Measurements from ENCODE around the gene FUZ. TPM values are rescaled to one million over a fixed set of nuclear protein-coding genes. Genes with fewer than 3 reads are reported as not detected.

The FUZ gene
- total and polyA plus RNA-seq, 2 experiments from 2014 or later: 19.5 to 20.4 TPM

GRCh38 chr19:49791776-49792445, 21.2 kb downstream of the FUZ start:
- Histone ChIP-seq H3K4me1 (ENCODE audit: insufficient read depth) (no peaks in the 10 kb centered on the region), H3K9me2 (replicated peaks; ENCODE audit: insufficient read depth) (no peaks in the 10 kb centered on the region), H2AFZ (no peak overlapping the region), H3K9me3 (ENCODE audit: low read depth) (no peaks in the 10 kb centered on the region), H3K4me3 (no peak overlapping the region), H3K79me2 (peaks cover 5% of the 10 kb centered on the region), H3K27me3 (no peaks in the 10 kb centered on the region), H4K20me1 (ENCODE audit: insufficient read depth, poor library complexity, severe bottlenecking) (no peaks in the 10 kb centered on the region), H3K36me3 (replicated peaks; ENCODE audit: insufficient read depth, low read depth) (no peaks in the 10 kb centered on the region), H3K4me2 (no peak overlapping the region), H3K27ac (no peak overlapping the region)
- no peak for TF ChIP-seq CTCF (IDR thresholded peaks at IDR 0.05; ENCODE audit: poor library complexity)
- no peak for TF ChIP-seq EZH2 (IDR thresholded peaks at IDR 0.05; ENCODE audit: borderline replicate concordance)
- no peak for TF ChIP-seq EZH2phosphoT487 (IDR thresholded peaks at IDR 0.05; ENCODE audit: low read depth, severe bottlenecking, unreplicated experiment)
- WGBS (ENCODE audit: low lambda C conversion rate, missing lambda C conversion rate): 94% methylated on average over 8 of the region's 26 CpGs
- no peak for DNase-seq (ENCODE audit: low spot score)

GRCh38 chr19:49790866-49791265, 22.2 kb downstream of the FUZ start:
- DNase-seq (ENCODE audit: low spot score): no peak
- H3K27ac ChIP-seq: no peak overlapping the region

GRCh38 chr19:49788857-49789256, 24.2 kb downstream of the FUZ start:
- no peaks in the 10 kb centered on the region for H4K20me1 ChIP-seq (ENCODE audit: insufficient read depth, poor library complexity, severe bottlenecking)
- 93% methylated on average over 10 of the region's 10 CpGs for WGBS (ENCODE audit: low lambda C conversion rate, missing lambda C conversion rate)
- H3K36me3 ChIP-seq (replicated peaks; ENCODE audit: insufficient read depth, low read depth): no peaks in the 10 kb centered on the region
- no peak overlapping the region for H3K4me3 ChIP-seq
- no peak for DNase-seq (ENCODE audit: low spot score)
- TF ChIP-seq CTCF (IDR thresholded peaks at IDR 0.05; ENCODE audit: poor library complexity): no peak
- TF ChIP-seq EZH2phosphoT487 (IDR thresholded peaks at IDR 0.05; ENCODE audit: low read depth, severe bottlenecking, unreplicated experiment): no peak
- no peak for TF ChIP-seq EZH2 (IDR thresholded peaks at IDR 0.05; ENCODE audit: borderline replicate concordance)
- no peaks in the 10 kb centered on the region for H3K9me3 ChIP-seq (ENCODE audit: low read depth)
- H2AFZ ChIP-seq: no peak overlapping the region
- H3K4me2 ChIP-seq: no peak overlapping the region
- no peak overlapping the region for H3K27ac ChIP-seq
- no peaks in the 10 kb centered on the region for H3K27me3 ChIP-seq
- peaks cover 5% of the 10 kb centered on the region for H3K79me2 ChIP-seq
- no peaks in the 10 kb centered on the region for H3K9me2 ChIP-seq (replicated peaks; ENCODE audit: insufficient read depth)
- no peaks in the 10 kb centered on the region for H3K4me1 ChIP-seq (ENCODE audit: insufficient read depth)

More at GRCh38 chr19:49790866-49791265, 22.2 kb downstream of the FUZ start:
- Histone ChIP-seq H3K79me2 (peaks cover 5% of the 10 kb centered on the region), H3K4me2 (no peak overlapping the region), H3K4me3 (no peak overlapping the region), H3K27me3 (no peaks in the 10 kb centered on the region), H4K20me1 (ENCODE audit: insufficient read depth, poor library complexity, severe bottlenecking) (no peaks in the 10 kb centered on the region), H3K9me3 (ENCODE audit: low read depth) (no peaks in the 10 kb centered on the region), H3K36me3 (replicated peaks; ENCODE audit: insufficient read depth, low read depth) (no peaks in the 10 kb centered on the region), H2AFZ (no peak overlapping the region), H3K4me1 (ENCODE audit: insufficient read depth) (no peaks in the 10 kb centered on the region), H3K9me2 (replicated peaks; ENCODE audit: insufficient read depth) (no peaks in the 10 kb centered on the region)
- TF ChIP-seq EZH2 (IDR thresholded peaks at IDR 0.05; ENCODE audit: borderline replicate concordance): no peak
- no peak for TF ChIP-seq EZH2phosphoT487 (IDR thresholded peaks at IDR 0.05; ENCODE audit: low read depth, severe bottlenecking, unreplicated experiment)
- TF ChIP-seq CTCF (IDR thresholded peaks at IDR 0.05; ENCODE audit: poor library complexity): no peak
- 90% methylated on average over 9 of the region's 9 CpGs for WGBS (ENCODE audit: low lambda C conversion rate, missing lambda C conversion rate)
